NB4 (cell line): ENCODE measurements around the gene STX5.
"Not testable (repeated sequence)": the region's sequence is repeated elsewhere in the genome, so short reads cannot be mapped to it uniquely, and the experiment has no call there.

Source experiments
- DNase-seq: peaks from one replicate; pipeline ENCODE4 v3.0.0; 2010; ENCODE audit warnings: low read depth
- H3K4me3 ChIP-seq: one replicate; pipeline ENCODE4 v1.5.1; 2011; ENCODE audit warnings: mild to moderate bottlenecking, low read depth, low read length, moderate library complexity
- MYC ChIP-seq: IDR thresholded peaks from 2 replicates; pipeline ENCODE4 v1.6.1; 2011; ENCODE audit warnings: low read depth, low read length
- POLR2A ChIP-seq: IDR thresholded peaks from 2 replicates; pipeline ENCODE4 v1.6.1; 2011; ENCODE audit warnings: mild to moderate bottlenecking; ENCODE audit not compliant: insufficient read length; ENCODE audit errors: extremely low read depth
- TF ChIP-seq, protein P1 (sequence below): IDR thresholded peaks from one replicate; pipeline ENCODE4 v1.5.1; 2012; ENCODE audit warnings: low read depth, low read length
- TF ChIP-seq, protein P2 (sequence below): IDR thresholded peaks from 2 replicates; pipeline ENCODE4 v1.6.1; 2011; ENCODE audit warnings: low read depth, low read length

The STX5 gene

DNA sequence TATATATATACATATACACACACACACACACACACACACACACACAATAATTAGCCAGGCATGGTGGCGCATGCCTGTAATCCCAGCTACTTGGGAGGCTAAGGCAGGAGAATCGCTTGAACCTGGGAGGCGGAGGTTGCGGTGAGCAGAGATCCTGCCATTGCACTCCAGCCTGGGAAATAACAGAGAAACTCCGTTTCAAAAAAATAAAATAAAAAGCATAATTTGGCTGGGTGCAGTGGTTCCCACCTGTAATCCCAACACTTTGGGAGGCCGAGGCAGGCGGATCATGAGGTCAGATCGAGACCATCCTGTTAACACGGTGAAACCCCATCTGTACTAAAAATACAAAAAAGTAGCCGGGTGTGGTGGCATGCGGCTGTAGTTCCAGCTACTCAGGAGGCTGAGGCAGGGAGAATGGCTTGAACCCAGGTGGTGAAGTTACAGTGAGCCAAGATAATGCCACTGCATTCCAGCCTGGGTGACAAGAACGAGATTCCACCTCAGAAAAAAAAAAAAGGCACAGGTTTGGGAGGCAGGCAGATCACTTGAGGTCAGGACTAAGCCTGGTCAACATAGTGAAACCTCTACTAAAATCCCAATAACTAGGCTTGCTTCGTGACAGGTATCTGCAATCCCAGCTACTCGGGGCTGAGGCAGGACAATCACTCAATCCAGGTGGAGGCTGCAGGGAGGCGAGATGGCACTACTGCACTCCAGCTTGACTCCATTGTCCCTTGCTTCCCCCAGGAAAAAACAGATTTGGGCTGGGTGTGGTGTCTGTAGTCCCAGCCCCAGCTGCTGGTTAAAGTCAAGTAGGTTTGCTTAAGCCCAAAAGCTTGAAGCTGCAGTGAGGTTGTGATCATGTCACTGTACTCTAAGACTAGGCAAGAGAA lies 19.3 kb upstream of the STX5 start:
- H3K4me3 ChIP-seq, result no peak overlapping the region
- TF ChIP-seq, protein P1, sequence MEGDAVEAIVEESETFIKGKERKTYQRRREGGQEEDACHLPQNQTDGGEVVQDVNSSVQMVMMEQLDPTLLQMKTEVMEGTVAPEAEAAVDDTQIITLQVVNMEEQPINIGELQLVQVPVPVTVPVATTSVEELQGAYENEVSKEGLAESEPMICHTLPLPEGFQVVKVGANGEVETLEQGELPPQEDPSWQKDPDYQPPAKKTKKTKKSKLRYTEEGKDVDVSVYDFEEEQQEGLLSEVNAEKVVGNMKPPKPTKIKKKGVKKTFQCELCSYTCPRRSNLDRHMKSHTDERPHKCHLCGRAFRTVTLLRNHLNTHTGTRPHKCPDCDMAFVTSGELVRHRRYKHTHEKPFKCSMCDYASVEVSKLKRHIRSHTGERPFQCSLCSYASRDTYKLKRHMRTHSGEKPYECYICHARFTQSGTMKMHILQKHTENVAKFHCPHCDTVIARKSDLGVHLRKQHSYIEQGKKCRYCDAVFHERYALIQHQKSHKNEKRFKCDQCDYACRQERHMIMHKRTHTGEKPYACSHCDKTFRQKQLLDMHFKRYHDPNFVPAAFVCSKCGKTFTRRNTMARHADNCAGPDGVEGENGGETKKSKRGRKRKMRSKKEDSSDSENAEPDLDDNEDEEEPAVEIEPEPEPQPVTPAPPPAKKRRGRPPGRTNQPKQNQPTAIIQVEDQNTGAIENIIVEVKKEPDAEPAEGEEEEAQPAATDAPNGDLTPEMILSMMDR, result no peak
- peak; percentile 19 for TF ChIP-seq POLR2A
- TF ChIP-seq MYC, result no peak
- TF ChIP-seq, protein P2, sequence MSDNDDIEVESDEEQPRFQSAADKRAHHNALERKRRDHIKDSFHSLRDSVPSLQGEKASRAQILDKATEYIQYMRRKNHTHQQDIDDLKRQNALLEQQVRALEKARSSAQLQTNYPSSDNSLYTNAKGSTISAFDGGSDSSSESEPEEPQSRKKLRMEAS, result no peak
- DNase-seq, result peak; percentile 64

DNA sequence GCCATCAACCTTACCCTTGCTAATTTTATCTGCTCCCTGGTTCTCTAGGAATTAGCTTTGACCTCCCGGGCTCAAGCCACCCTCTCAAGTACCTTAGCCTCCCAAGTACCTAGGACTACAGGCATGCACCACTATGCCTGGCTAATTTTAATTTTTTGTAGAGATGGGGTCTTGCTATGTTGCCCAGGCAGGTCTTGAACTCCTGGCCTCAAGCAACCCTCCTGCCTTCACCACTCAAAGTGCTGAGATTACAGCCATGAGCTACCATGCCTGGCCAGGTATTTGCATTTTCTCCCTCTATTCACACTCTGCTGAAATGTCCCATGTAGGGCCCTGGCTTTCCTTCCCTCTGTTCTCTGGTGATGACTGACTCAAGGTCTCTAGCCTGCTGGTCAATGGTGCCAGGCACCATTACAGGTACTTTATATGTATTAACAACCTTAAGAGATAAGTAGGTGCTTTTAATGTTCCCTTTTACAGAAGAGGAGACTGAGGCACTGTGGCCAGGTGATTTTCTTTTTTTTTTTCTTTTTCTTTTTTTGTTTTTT lies 16.0 kb upstream of the STX5 start:
- no peak for DNase-seq
- no peak overlapping the region for H3K4me3 ChIP-seq
- TF ChIP-seq MYC (no peak), POLR2A (no peak)
- TF ChIP-seq, protein P2, result no peak
- TF ChIP-seq, protein P1, result no peak

DNA sequence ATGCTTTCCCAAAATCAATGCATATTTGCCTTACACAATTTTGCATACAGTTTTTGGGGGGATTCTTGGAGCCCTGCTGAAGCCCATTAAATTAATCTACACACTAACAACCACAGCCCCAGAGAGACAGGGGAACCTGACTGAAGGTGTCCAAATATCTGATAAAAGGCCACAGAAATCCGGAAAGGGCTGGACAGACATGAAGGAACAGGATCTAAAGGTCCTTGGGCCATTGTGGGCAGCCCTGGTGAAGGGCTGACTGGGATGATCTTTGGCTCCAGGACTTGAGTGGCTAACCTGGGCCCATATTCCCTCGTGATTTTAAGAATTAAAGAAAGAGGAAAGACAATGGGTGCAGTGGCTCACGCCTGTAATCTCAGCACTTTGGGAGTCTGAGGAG lies 14.3 kb upstream of the STX5 start:
- DNase-seq, result no peak
- H3K4me3 ChIP-seq, result no peak overlapping the region
- TF ChIP-seq, protein P1, result no peak
- TF ChIP-seq, protein P2, result no peak
- TF ChIP-seq POLR2A (no peak), MYC (no peak)

DNA sequence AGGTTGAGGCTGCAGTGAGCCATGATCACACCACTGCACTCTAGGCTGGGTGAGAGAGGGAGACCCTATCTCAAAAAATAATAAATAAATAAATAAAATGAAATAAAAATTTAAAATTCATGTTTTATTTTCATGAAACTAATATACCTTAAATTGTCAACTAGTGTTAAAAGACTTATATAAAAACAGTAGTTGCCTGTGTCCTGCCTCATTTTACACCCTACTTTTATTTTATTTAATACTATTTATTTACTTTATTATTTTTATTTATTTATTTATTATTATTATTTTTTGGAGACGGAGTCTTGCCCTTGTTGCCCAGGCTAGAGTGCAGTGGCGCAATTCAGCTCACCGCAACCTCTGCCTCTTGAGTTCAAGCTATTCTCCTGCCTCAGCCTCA lies 12.3 kb upstream of the STX5 start:
- H3K4me3 ChIP-seq, result no peak overlapping the region
- DNase-seq, result no peak
- no peak for TF ChIP-seq POLR2A
- TF ChIP-seq MYC, result no peak
- TF ChIP-seq, protein P1, result no peak
- TF ChIP-seq, protein P2, result no peak

DNA sequence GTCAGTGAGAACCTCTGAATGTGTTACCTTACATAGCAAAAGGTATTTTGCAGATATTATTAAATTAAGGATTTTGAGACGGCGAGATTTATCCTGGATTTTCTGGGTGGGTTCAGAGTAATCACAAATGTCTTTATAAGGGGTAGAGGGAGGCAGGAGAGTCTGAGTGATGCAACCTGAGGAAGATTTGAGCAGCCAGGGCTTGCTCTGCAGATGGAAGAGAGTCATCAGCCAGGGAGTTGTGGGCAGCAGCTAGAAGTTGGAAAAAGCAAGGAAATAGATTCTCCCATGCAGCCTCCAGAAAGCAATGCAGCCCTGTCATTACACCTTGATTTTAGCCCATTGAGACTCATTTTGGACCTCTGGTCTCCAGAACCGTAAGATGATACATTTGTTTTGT lies 11.6 kb upstream of the STX5 start:
- no peak overlapping the region for H3K4me3 ChIP-seq
- DNase-seq, result no peak
- TF ChIP-seq POLR2A, result no peak
- TF ChIP-seq, protein P2, result no peak
- TF ChIP-seq, protein P1, result no peak
- no peak for TF ChIP-seq MYC

DNA sequence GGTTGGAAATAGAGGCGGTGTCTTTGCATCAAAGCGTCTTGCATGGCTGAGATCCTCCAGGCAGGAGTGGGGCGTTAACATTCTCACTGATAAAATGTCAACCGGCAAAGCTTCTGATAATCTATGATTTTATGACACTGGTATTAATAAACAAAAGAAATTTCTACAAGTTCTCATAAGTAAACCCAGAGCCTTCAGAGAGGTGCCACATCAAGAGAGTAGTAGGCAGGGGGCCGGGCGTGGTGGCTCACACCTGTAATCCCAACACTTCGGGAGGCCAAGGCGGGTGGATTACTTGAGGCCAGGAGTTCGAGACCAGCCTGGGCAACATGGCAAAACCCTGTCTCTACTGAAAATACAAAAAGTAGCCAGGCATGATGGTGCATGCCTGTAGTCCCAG lies 11.0 kb upstream of the STX5 start:
- DNase-seq, result not testable (repeated sequence)
- H3K4me3 ChIP-seq, result peak overlapping the region; percentile 70
